Osteoblast (primary cell): Measurements from ENCODE around the gene SUPT6H. TPM values are rescaled to one million over a fixed set of nuclear protein-coding genes. Genes with fewer than 3 reads are reported as not detected.
"Not testable (repeated sequence)": the region's sequence is repeated elsewhere in the genome, so short reads cannot be mapped to it uniquely, and the experiment has no call there.

Source experiments
- DNase-seq: peaks from one replicate; pipeline ENCODE4 v3.0.0; 2011; ENCODE audit warnings: low spot score, mixed read lengths; ENCODE audit not compliant: insufficient read length; ENCODE audit errors: missing footprints
- H2AFZ ChIP-seq: 2 replicates; pipeline ENCODE4 v1.6.0; 2011; ENCODE audit warnings: mild to moderate bottlenecking, low read length
- H3K27ac ChIP-seq: 2 replicates; pipeline ENCODE4 v1.5.1; 2011; ENCODE audit warnings: mild to moderate bottlenecking, low read depth, low read length, moderate library complexity
- H3K27me3 ChIP-seq: 2 replicates; pipeline ENCODE4 v1.6.0; 2012; ENCODE audit warnings: mild to moderate bottlenecking, control low read depth, inconsistent platforms, low read length, moderate library complexity; ENCODE audit not compliant: insufficient read depth
- H3K36me3 ChIP-seq: 2 replicates; pipeline ENCODE4 v1.5.1; 2011; ENCODE audit warnings: mild to moderate bottlenecking, low read length, control low read depth, moderate library complexity; ENCODE audit not compliant: insufficient read depth
- H3K4me1 ChIP-seq: 2 replicates; pipeline ENCODE4 v1.5.1; 2011; ENCODE audit warnings: mild to moderate bottlenecking, low read length, control low read depth, moderate library complexity; ENCODE audit not compliant: insufficient read depth
- H3K4me2 ChIP-seq: 2 replicates; pipeline ENCODE4 v1.6.0; 2011; ENCODE audit warnings: mild to moderate bottlenecking, low read length; ENCODE audit not compliant: insufficient read depth
- H3K4me3 ChIP-seq: fragments of 200-600 bp; sonication (generic); 3 replicates; pipeline ENCODE4 v1.5.1; 2012; ENCODE audit warnings: mild to moderate bottlenecking, low read length, inconsistent platforms; ENCODE audit not compliant: insufficient read depth
- H3K79me2 ChIP-seq: 2 replicates; pipeline ENCODE4 v1.6.0; 2012; ENCODE audit warnings: mild to moderate bottlenecking, low read length, control low read depth, inconsistent platforms; ENCODE audit not compliant: insufficient read depth
- H3K9me3 ChIP-seq: 2 replicates; pipeline ENCODE4 v1.5.1; 2011; ENCODE audit warnings: low read depth, low read length, control low read depth
- H4K20me1 ChIP-seq: 2 replicates; pipeline ENCODE4 v1.6.0; 2012; ENCODE audit warnings: mild to moderate bottlenecking, low read length, control low read depth; ENCODE audit not compliant: insufficient read depth
- total RNA-seq: library from RNA; depleted of rRNA; stranded (reverse); fragments of >200 nt; gene quantifications from 2 replicates; pipeline ENCODE4 v1.2.3, GENCODE V29; 2012
- TF ChIP-seq, protein P1 (sequence below): IDR thresholded peaks from 2 replicates; pipeline ENCODE4 v1.5.1; 2011; ENCODE audit warnings: mild to moderate bottlenecking, low read depth, low read length, moderate library complexity; ENCODE audit errors: extremely low read depth

SUPT6H gene
- total RNA-seq, 1 donor = 47.4 TPM

DNA sequence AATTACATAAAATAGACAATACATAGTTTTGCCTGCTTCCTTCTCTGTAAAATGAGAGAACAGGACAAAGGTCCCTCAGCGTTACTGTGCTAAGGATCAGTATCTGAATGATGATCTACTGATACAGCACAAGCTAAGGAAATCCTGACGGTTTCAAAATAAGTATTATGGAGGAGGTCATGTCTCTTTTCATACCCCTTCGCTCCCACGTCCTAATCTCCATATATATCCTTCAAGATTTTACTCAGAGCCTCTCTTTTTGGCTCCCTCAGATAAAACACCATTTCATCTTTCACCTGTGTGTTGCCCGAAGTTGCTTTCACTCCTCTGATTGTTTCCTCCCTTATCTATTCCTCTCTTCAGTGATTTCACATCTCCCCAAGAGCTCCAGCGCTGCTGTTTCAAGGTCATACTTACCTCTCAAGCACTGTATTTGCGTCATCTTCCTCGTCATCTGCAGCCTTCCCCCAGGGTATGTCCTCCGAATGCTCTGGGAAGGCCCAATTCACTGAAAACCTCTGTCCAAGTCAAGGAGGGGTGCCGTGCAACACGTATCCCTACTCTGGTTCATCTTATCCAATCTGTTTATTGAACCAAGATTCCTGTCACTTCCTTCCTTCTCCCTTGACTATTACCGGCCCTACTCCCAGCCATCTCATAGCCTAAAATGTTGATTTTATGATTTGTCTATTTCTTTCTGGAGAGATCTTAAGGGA lies 15.8 kb upstream of the SUPT6H start:
- peaks cover 32% of the 10 kb centered on the region for H3K36me3 ChIP-seq

DNA sequence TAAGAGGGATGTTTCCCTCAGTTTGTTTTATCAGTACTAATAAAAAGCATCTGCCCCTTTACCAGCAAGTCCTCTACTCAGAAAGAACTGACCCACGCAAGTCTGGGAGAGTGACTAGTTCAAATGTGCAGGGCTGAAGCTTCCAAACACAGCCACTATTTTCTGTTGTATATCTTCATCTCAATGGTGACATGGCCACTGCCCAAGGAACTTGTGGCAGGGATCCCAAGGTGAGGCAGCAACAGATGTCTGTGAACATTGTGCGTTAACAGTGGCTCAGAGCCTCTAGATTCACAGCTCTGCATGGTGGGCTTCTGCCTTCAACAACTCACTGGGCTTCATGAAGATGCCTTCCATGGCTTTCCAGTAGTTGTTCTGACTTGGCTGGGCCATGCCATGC lies 13.3 kb upstream of the SUPT6H start:
- Histone ChIP-seq H3K36me3 (peaks cover 29% of the 10 kb centered on the region), H4K20me1 (peaks cover 10% of the 10 kb centered on the region), H3K9me3 (no peaks in the 10 kb centered on the region), H3K4me1 (peaks cover 20% of the 10 kb centered on the region), H2AFZ (no peak overlapping the region), H3K79me2 (peaks cover 37% of the 10 kb centered on the region), H3K27me3 (no peaks in the 10 kb centered on the region), H3K27ac (no peak overlapping the region), H3K4me3 (no peak overlapping the region), H3K4me2 (no peak overlapping the region)
- no peak for DNase-seq
- TF ChIP-seq, protein P1, sequence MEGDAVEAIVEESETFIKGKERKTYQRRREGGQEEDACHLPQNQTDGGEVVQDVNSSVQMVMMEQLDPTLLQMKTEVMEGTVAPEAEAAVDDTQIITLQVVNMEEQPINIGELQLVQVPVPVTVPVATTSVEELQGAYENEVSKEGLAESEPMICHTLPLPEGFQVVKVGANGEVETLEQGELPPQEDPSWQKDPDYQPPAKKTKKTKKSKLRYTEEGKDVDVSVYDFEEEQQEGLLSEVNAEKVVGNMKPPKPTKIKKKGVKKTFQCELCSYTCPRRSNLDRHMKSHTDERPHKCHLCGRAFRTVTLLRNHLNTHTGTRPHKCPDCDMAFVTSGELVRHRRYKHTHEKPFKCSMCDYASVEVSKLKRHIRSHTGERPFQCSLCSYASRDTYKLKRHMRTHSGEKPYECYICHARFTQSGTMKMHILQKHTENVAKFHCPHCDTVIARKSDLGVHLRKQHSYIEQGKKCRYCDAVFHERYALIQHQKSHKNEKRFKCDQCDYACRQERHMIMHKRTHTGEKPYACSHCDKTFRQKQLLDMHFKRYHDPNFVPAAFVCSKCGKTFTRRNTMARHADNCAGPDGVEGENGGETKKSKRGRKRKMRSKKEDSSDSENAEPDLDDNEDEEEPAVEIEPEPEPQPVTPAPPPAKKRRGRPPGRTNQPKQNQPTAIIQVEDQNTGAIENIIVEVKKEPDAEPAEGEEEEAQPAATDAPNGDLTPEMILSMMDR = no peak

More for the DNA sequence above, 15.8 kb upstream of the SUPT6H start:
- H3K4me1 ChIP-seq = peaks cover 24% of the 10 kb centered on the region
- H3K27me3 ChIP-seq = no peaks in the 10 kb centered on the region
- peaks cover 36% of the 10 kb centered on the region for H3K79me2 ChIP-seq
- no peak for DNase-seq
- H4K20me1 ChIP-seq = peaks cover 18% of the 10 kb centered on the region
- peak overlapping the region; percentile 81 for H3K27ac ChIP-seq
- H3K4me2 ChIP-seq = peak overlapping the region; percentile 87
- peak overlapping the region; percentile 27 for H3K4me3 ChIP-seq
- TF ChIP-seq, protein P1 = no peak
- H3K9me3 ChIP-seq = no peaks in the 10 kb centered on the region
- H2AFZ ChIP-seq = peak overlapping the region; percentile 61

DNA sequence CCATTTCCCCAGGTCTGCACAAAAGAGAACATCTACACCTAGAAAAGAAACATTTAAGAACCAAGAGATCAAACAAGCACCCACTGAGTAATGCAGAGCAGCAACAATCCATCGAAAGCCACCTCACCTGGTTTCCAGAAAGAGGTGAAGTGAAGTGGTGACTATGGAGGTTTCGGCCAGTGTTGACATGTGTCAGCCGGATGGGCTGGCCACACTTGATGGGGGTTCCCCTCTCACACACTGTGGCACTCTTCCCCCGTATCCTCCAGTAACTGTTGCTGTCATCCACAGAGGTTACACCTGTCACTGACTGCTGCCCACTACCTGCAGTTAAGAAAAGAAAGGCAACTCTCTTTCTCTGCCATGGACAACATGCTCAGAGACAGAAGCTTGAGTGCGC lies 6.8 kb upstream of the SUPT6H start:
- TF ChIP-seq, protein P1 = no peak
- Histone ChIP-seq H3K4me3 (no peak overlapping the region), H2AFZ (no peak overlapping the region), H3K4me1 (peaks cover 4% of the 10 kb centered on the region), H4K20me1 (peaks cover 11% of the 10 kb centered on the region), H3K4me2 (no peak overlapping the region), H3K27me3 (no peaks in the 10 kb centered on the region), H3K36me3 (peaks cover 38% of the 10 kb centered on the region), H3K27ac (no peak overlapping the region), H3K79me2 (peaks cover 68% of the 10 kb centered on the region), H3K9me3 (no peaks in the 10 kb centered on the region)
- DNase-seq = no peak

DNA sequence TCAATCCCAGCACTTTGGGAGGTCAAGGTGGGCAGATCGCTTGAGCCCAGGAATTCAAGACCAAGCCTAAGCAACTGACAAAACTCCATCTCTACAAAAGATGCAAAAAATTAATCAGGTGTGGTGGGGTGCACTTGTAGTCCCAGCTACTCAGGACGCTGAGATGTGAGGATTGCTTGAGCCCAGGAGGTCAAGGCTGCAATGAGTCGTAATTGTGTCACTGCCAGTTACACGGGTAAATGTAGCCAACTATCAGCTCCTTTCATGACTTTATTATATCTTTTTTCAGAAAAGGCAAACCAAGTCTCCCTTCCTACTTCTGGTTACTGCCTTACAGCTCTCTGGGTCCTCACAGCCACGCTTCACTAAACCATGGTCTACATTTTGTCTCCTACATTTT lies 4.2 kb upstream of the SUPT6H start:
- H2AFZ ChIP-seq = no peak overlapping the region
- H3K4me2 ChIP-seq = no peak overlapping the region
- peak overlapping the region; percentile 24 for H3K27ac ChIP-seq
- no peak overlapping the region for H3K4me3 ChIP-seq
- peaks cover 18% of the 10 kb centered on the region for H3K4me1 ChIP-seq
- peaks cover 26% of the 10 kb centered on the region for H3K36me3 ChIP-seq
- H3K9me3 ChIP-seq = no peaks in the 10 kb centered on the region
- DNase-seq = peak; percentile 22
- H4K20me1 ChIP-seq = peaks cover 18% of the 10 kb centered on the region
- TF ChIP-seq, protein P1 = no peak
- no peaks in the 10 kb centered on the region for H3K27me3 ChIP-seq
- peaks cover 82% of the 10 kb centered on the region for H3K79me2 ChIP-seq

DNA sequence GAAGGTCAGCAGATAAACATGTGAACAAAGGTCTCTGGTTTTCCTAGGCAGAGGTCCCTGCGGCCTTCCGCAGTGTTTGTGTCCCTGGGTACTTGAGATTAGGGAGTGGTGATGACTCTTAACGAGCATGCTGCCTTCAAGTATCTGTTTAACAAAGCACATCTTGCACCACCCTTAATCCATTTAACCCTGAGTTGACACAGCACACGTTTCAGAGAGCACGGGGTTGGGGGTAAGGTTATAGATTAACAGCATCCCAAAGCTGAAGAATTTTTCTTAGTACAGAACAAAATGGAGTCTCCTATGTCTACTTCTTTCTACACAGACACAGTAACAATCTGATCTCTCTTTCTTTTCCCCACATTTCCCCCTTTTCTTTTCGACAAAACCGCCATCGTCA lies 3.7 kb upstream of the SUPT6H start:
- not testable (repeated sequence) for H3K27me3 ChIP-seq, H3K9me3 ChIP-seq, H3K27ac ChIP-seq, H2AFZ ChIP-seq, H3K4me3 ChIP-seq, H3K4me2 ChIP-seq, DNase-seq
- Histone ChIP-seq H3K79me2 (peaks cover 82% of the 10 kb centered on the region), H3K36me3 (peaks cover 21% of the 10 kb centered on the region), H3K4me1 (peaks cover 24% of the 10 kb centered on the region), H4K20me1 (peaks cover 21% of the 10 kb centered on the region)
